ENCODE measurements around the gene BACH2. TPM values are rescaled to one million over a fixed set of nuclear protein-coding genes. Genes with fewer than 3 reads are reported as not detected.

The BACH2 gene
- total RNA-seq, 4 donors from 2014 or later, result 9.3 to 34.5 (median 11.1) TPM

GRCh38 chr6:90162648-90163387, 133.8 kb downstream of the BACH2 start:
- intact Hi-C loops (cut with DNase I; ENCODE audit: low total_unique reads), result no loop called here
- no peak for DNase-seq (ENCODE audit: low spot score in 2 of 2)
- 90 to 91% methylated on average over 8 of the region's 8 CpGs for WGBS, 2 donors
- H3K4me3 ChIP-seq (ENCODE audit: low read depth, poor library complexity, severe bottlenecking), result no peak overlapping the region
- TF ChIP-seq CTCF (IDR thresholded peaks at IDR 0.05) (no peak), POLR2A (IDR thresholded peaks at IDR 0.05) (no peak)

- intact Hi-C loops (cut with DNase I; ENCODE audit: low total_unique reads), result no loop called here
- DNase-seq (ENCODE audit: low spot score in 2 of 2), result no peak
- H3K4me3 ChIP-seq (ENCODE audit: low read depth, poor library complexity, severe bottlenecking), result no peak overlapping the region
- TF ChIP-seq POLR2A (IDR thresholded peaks at IDR 0.05) (no peak), CTCF (IDR thresholded peaks at IDR 0.05) (no peak)
- WGBS, 2 donors, result 76 to 85% methylated on average over 3 of the region's 3 CpGs
Observed at GRCh38 chr6:90160013-90160412, 136.6 kb downstream of the BACH2 start.

GRCh38 chr6:90159452-90159851, 137.2 kb downstream of the BACH2 start:
- 87 to 92% methylated on average over 2 of the region's 2 CpGs for WGBS, 2 donors

GRCh38 chr6:90158936-90159335, 137.7 kb downstream of the BACH2 start:
- no peak for DNase-seq (ENCODE audit: low spot score in 2 of 2)
- no peak overlapping the region for H3K4me3 ChIP-seq (ENCODE audit: low read depth, poor library complexity, severe bottlenecking)
- 65 to 70% methylated on average over 5 of the region's 5 CpGs for WGBS, 2 donors
- intact Hi-C loops (cut with DNase I; ENCODE audit: low total_unique reads), result no loop called here
- TF ChIP-seq CTCF (IDR thresholded peaks at IDR 0.05) (no peak), POLR2A (IDR thresholded peaks at IDR 0.05) (no peak)

More at GRCh38 chr6:90159452-90159851, 137.2 kb downstream of the BACH2 start:
- TF ChIP-seq CTCF (IDR thresholded peaks at IDR 0.05), result no peak
- no peak for TF ChIP-seq POLR2A (IDR thresholded peaks at IDR 0.05)
- intact Hi-C loops (cut with DNase I; ENCODE audit: low total_unique reads), result no loop called here
- no peak overlapping the region for H3K4me3 ChIP-seq (ENCODE audit: low read depth, poor library complexity, severe bottlenecking)
- DNase-seq (ENCODE audit: low spot score in 2 of 2), result no peak

- no peak for DNase-seq (ENCODE audit: low spot score in 2 of 2)
- WGBS, 2 donors, result 93 to 95% methylated on average over 7 of the region's 7 CpGs
- no peak overlapping the region for H3K4me3 ChIP-seq (ENCODE audit: low read depth, poor library complexity, severe bottlenecking)
- intact Hi-C loops (cut with DNase I; ENCODE audit: low total_unique reads), result no loop called here
- TF ChIP-seq POLR2A (IDR thresholded peaks at IDR 0.05) (no peak), CTCF (IDR thresholded peaks at IDR 0.05) (no peak)
Observed at GRCh38 chr6:90157441-90157840, 139.2 kb downstream of the BACH2 start.

- no peak for DNase-seq (ENCODE audit: low spot score in 2 of 2)
- intact Hi-C loops (cut with DNase I; ENCODE audit: low total_unique reads), result no loop called here
- WGBS, 2 donors, result 69 to 84% methylated on average over 5 of the region's 5 CpGs
- no peak overlapping the region for H3K4me3 ChIP-seq (ENCODE audit: low read depth, poor library complexity, severe bottlenecking)
- TF ChIP-seq CTCF (IDR thresholded peaks at IDR 0.05) (no peak), POLR2A (IDR thresholded peaks at IDR 0.05) (no peak)
Observed at GRCh38 chr6:90156861-90157260, 139.8 kb downstream of the BACH2 start.
